B cell (primary cell): ENCODE data around the gene SIL1. TPM values are rescaled to one million over a fixed set of nuclear protein-coding genes. Genes with fewer than 3 reads are reported as not detected.

Experiments used
- ATAC-seq: fragments of 200-7000 bp; cut with Tn5 transposase; one replicate; pipeline ENCODE4 v1.10.0; 2021; ENCODE audit warnings: low read depth, mild to moderate bottlenecking, moderate number of reproducible peaks, moderate library complexity
- CTCF ChIA-PET: fragments of 350-600 bp; sonication (Branson Sonifier 250); formaldehyde crosslinking; loops from one replicate; lab custom pipeline; 2021; ENCODE audit warnings: antibody characterized with exemption, inconsistent platforms; lab: Charles Lee
- POLR2A ChIA-PET: fragments of 350-600 bp; sonication (Branson Sonifier 250); formaldehyde crosslinking; loops from one replicate; lab custom pipeline; 2021; ENCODE audit warnings: antibody characterized with exemption; lab: Charles Lee
- DNase-seq: peaks from one replicate; pipeline ENCODE4 v3.0.0; 2013
- H2AFZ ChIP-seq: 2 replicates; pipeline ENCODE4 v1.6.1; 2012; ENCODE audit warnings: mild to moderate bottlenecking, low read depth, low read length; ENCODE audit not compliant: insufficient read depth, poor library complexity, severe bottlenecking
- H3K27ac ChIP-seq, 2 donors: 1 replicate in 1 of 2; 2 replicates in 1 of 2; pipeline ENCODE4 v1.5.1; 2012 to 2013; ENCODE audit warnings: low read length in 2 of 2, mild to moderate bottlenecking in 2 of 2, moderate library complexity in 1 of 2
- H3K27me3 ChIP-seq, 4 experiments: fragments of 200-600 bp in 1 of 4; sonication (generic) in 1 of 4; replicated peaks in 1 of 4; 1 replicate in 2 of 4; 2 replicates in 2 of 4; pipeline versions ENCODE4 v1.6.1 to v1.7.0; 2013 to 2016; ENCODE audit warnings: low read length in 3 of 4, mild to moderate bottlenecking in 2 of 4, mixed read lengths in 1 of 4, moderate library complexity in 1 of 4; ENCODE audit not compliant: insufficient read depth in 4 of 4, control insufficient read depth in 3 of 4; ENCODE audit errors: control extremely low read depth in 1 of 4
- H3K36me3 ChIP-seq, 2 experiments: replicated peaks in 1 of 2; 1 replicate in 1 of 2; 2 replicates in 1 of 2; pipeline versions ENCODE4 v1.6.1 to v1.7.1; 2013; ENCODE audit warnings: low read length in 1 of 2; ENCODE audit not compliant: insufficient read depth in 2 of 2, control insufficient read depth in 1 of 2; ENCODE audit errors: control extremely low read depth in 1 of 2, extremely low read depth in 1 of 2
- H3K4me1 ChIP-seq, 2 donors: fragments of 200-600 bp in 1 of 2; sonication (generic) in 1 of 2; 1 replicate in 1 of 2; 2 replicates in 1 of 2; pipeline versions ENCODE4 v1.5.1 to v1.6.1; 2013 to 2017; ENCODE audit warnings: low read length in 2 of 2; ENCODE audit not compliant: control insufficient read depth in 2 of 2, insufficient read depth in 2 of 2
- H3K4me2 ChIP-seq: replicated peaks from 2 replicates; pipeline ENCODE3; 2012; ENCODE audit warnings: mild to moderate bottlenecking, low read depth, low read length; ENCODE audit not compliant: poor library complexity, severe bottlenecking
- H3K4me3 ChIP-seq, 5 experiments: fragments of 200-600 bp in 1 of 5; sonication (generic) in 1 of 5; 1 replicate in 3 of 5; 2 replicates in 2 of 5; pipeline versions ENCODE4 v1.5.1 to v1.7.0; 2011 to 2016; ENCODE audit warnings: low read length in 4 of 5, mild to moderate bottlenecking in 4 of 5, low read depth in 2 of 5, control low read depth in 1 of 5, moderate library complexity in 1 of 5; ENCODE audit not compliant: insufficient read depth in 1 of 5; ENCODE audit errors: control extremely low read depth in 1 of 5, extremely low read depth in 1 of 5
- H3K79me2 ChIP-seq: fragments of 200-600 bp; sonication (generic); one replicate; pipeline ENCODE4 v1.6.0; 2016; ENCODE audit warnings: low read length; ENCODE audit not compliant: control insufficient read depth, insufficient read depth
- H3K9ac ChIP-seq: fragments of 200-600 bp; sonication (generic); 2 replicates; pipeline ENCODE4 v1.6.1; 2017; ENCODE audit warnings: mild to moderate bottlenecking, low read length, moderate library complexity
- H3K9me3 ChIP-seq, 3 donors: one replicate each; pipeline versions ENCODE4 v1.6.1 to v1.7.1; 2013; ENCODE audit warnings: low read length in 2 of 3; ENCODE audit not compliant: control insufficient read depth in 2 of 3, insufficient read depth in 1 of 3; ENCODE audit errors: control extremely low read depth in 1 of 3
- H4K20me1 ChIP-seq: 2 replicates; pipeline ENCODE4 v1.6.0; 2012; ENCODE audit warnings: mild to moderate bottlenecking, low read length; ENCODE audit not compliant: insufficient read depth, control insufficient read depth, poor library complexity, severe bottlenecking
- H3K27ac Mint-ChIP-seq: one replicate; pipeline ENCODE4 v1.8.0; 2021; ENCODE audit warnings: mixed read lengths
- H3K27me3 Mint-ChIP-seq: one replicate; pipeline ENCODE4 v1.8.0; 2021; ENCODE audit warnings: mixed read lengths
- H3K4me1 Mint-ChIP-seq: one replicate; pipeline ENCODE4 v1.8.0; 2021; ENCODE audit warnings: mixed read lengths
- H3K4me3 Mint-ChIP-seq: one replicate; pipeline ENCODE4 v1.8.0; 2021; ENCODE audit warnings: mixed read lengths
- H3K9me3 Mint-ChIP-seq: one replicate; pipeline ENCODE4 v1.8.0; 2022; ENCODE audit warnings: mixed read lengths; ENCODE audit not compliant: insufficient read depth
- CTCF ChIP-seq: fragments of 200-600 bp; IDR thresholded peaks from one replicate; pipeline ENCODE4 v1.8.0; 2022; ENCODE audit warnings: antibody characterized with exemption, mild to moderate bottlenecking
- EZH2 ChIP-seq: IDR thresholded peaks from 2 replicates; pipeline ENCODE4 v1.6.1; 2012; ENCODE audit warnings: borderline replicate concordance, low read depth, mild to moderate bottlenecking, moderate library complexity, low read length; ENCODE audit not compliant: insufficient read depth, poor library complexity, severe bottlenecking
- WGBS: methylation state at CpG from one replicate; pipeline ENCODE4 v1.1.5; 2013; ENCODE audit warnings: missing lambda C conversion rate; ENCODE audit not compliant: insufficient coverage; 5-methylcytosine and 5-hydroxymethylcytosine counted together
- intact Hi-C: fragments of 100-400 bp; cut with micrococcal nuclease; formaldehyde crosslinking; loops from one replicate; pipeline ENCODE4 v1.10.0; 2022
- polyA plus RNA-seq: library from polyadenylated mRNA; depleted of rRNA; stranded (reverse); fragments of >200 nt; gene quantifications from 2 replicates; pipeline ENCODE4 v1.2.3, GENCODE V29; 2012
- total RNA-seq, 2 donors: library from RNA; stranded (reverse); fragments of 120-200 nt in 1 of 2; gene quantifications; 1 replicate in 1 of 2; 2 replicates in 1 of 2; pipeline versions ENCODE4 v1.2.3 to v1.2.4, GENCODE V29; 2013 to 2022

The SIL1 gene
- total and polyA plus RNA-seq, 2 donors (not counting 1 experiment from before 2014, with no cell fraction given): 16.9 to 19.8 TPM

DNA sequence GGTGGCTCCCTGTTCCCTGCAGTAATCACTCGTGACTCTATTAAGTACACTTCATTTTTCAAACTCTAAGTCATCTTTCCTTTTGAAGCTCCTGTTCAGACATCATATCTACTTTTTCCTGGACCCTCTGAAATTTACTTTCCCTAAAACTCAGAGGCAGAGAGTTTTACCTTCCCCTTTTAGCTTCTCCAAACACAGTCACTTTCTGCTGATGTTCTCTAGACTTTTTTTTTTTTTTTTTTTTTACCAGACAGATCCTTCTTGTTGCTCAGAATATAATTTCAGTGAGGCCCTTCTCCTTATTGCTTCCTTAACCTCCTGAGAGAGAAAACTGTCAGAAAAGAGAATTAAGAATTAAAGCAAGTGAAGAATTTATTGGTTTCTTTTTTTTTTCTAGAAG, 236.4 kb downstream of the SIL1 start:
- Mint-ChIP-seq H3K4me1 (no peaks in the 10 kb centered on the region), H3K27me3 (no peaks in the 10 kb centered on the region), H3K9me3 (no peaks in the 10 kb centered on the region), H3K4me3 (no peak overlapping the region), H3K27ac (no peak overlapping the region)
- 100% methylated on average over 1 of the region's 1 CpG for WGBS
- DNase-seq (no peak), ATAC-seq (no peak)
- H3K27ac ChIP-seq: no peak overlapping the region
- no peak overlapping the region for H2AFZ ChIP-seq
- CTCF ChIA-PET: interaction anchor here (0.5 to 1.1 kb wide), 2 partner anchors 7 to 231 kb away, joined by 3 read pairs; no protein-coding TSS in a partner anchor
- intact Hi-C loops: no loop called here
- no peaks in the 10 kb centered on the region for H3K4me1 ChIP-seq
- H3K4me2 ChIP-seq: no peak overlapping the region
- H4K20me1 ChIP-seq: no peaks in the 10 kb centered on the region
- H3K4me3 ChIP-seq: no peak overlapping the region
- no peaks in the 10 kb centered on the region for H3K27me3 ChIP-seq
- no peaks in the 10 kb centered on the region for H3K79me2 ChIP-seq
- no peak overlapping the region for H3K9ac ChIP-seq
- POLR2A ChIA-PET: interaction anchor here (0.7 kb wide), 1 partner anchor 73 kb away, joined by 4 read pairs; no protein-coding TSS in a partner anchor
- H3K9me3 ChIP-seq: no peaks in the 10 kb centered on the region
- H3K36me3 ChIP-seq: no peaks in the 10 kb centered on the region
- TF ChIP-seq CTCF (no peak), EZH2 (no peak)

- Mint-ChIP-seq H3K27ac (no peak overlapping the region), H3K4me3 (no peak overlapping the region), H3K9me3 (no peaks in the 10 kb centered on the region), H3K27me3 (no peaks in the 10 kb centered on the region), H3K4me1 (no peaks in the 10 kb centered on the region)
- TF ChIP-seq EZH2 (no peak), CTCF (no peak)
- H3K4me3 ChIP-seq: no peak overlapping the region
- H4K20me1 ChIP-seq: no peaks in the 10 kb centered on the region
- ATAC-seq (no peak), DNase-seq (no peak)
- no peak overlapping the region for H2AFZ ChIP-seq
- intact Hi-C loops: no loop called here
- CTCF ChIA-PET: interaction anchor here (0.5 kb wide), 1 partner anchor 232 kb away, joined by 3 read pairs; no protein-coding TSS in a partner anchor
- POLR2A ChIA-PET: interaction anchor here (0.7 kb wide), 1 partner anchor 72 kb away, joined by 4 read pairs; no protein-coding TSS in a partner anchor
- H3K36me3 ChIP-seq: no peaks in the 10 kb centered on the region
- H3K27me3 ChIP-seq: no peaks in the 10 kb centered on the region
- H3K4me2 ChIP-seq: no peak overlapping the region
- no peaks in the 10 kb centered on the region for H3K79me2 ChIP-seq
- no peak overlapping the region for H3K9ac ChIP-seq
- H3K4me1 ChIP-seq: no peaks in the 10 kb centered on the region
- WGBS: 78% methylated on average over 1 of the region's 1 CpG
- H3K27ac ChIP-seq: no peak overlapping the region
- no peaks in the 10 kb centered on the region for H3K9me3 ChIP-seq
These were observed 236.9 kb downstream of the SIL1 start for GRCh38 chr5:138961221-138961620.
